Measurements from ENCODE around the gene PGAP2.
"Not testable (repeated sequence)": the region's sequence is repeated elsewhere in the genome, so short reads cannot be mapped to it uniquely, and the experiment has no call there.

The PGAP2 gene

DNA sequence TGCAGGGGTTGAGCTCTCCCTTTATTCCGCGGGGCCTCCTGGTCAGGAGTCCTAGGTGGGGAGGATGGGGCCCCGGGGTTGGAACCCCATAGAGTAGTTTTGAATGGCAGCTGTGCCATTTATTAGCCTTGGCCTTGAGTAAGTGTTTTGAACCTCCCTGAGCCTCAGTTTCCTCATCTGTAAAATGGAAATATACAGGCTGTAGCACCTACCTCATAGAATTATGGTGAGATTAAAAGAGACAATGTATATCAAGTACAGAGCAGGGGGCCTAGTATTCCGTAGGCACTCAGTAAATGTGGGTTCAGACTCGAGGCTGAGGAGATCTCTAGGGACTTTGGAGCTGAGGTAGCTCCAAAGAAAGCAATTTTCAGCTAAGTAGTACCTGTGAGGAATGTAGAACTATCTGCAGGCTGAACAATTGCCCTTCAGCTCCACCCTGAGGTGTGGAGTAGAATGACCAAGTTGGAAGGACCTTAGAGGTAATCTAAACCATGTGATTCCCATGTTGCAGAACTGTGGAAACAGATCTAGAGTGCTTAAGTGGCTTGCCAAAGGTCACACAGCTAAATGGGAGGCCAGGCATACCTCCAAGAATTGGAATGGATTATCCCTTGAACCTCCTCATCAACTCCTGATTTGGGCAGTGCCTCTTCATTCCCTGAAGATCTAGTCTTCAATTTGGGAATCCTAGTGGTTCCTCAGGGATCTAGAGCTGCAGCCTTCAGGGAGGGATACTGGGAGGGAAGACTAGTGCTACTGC, 682 bp downstream of the PGAP2 start:
- DNase-seq: no peak

DNA sequence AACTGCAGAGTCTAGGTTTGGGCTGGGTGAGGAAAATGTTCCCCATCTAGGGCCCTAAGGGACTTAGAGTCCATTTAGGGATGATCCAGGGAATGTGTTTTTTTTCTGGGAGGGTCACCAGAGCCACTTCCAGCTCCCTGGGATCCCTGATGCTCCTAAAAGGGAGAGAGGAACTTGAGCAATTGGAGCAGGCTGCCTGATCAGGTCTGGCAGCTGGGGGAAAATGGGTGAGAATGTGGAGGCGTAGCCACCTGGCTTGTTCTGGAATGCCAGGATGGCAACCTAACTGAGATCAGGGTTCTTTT, 1.2 kb downstream of the PGAP2 start:
- DNase-seq: no peak

DNA sequence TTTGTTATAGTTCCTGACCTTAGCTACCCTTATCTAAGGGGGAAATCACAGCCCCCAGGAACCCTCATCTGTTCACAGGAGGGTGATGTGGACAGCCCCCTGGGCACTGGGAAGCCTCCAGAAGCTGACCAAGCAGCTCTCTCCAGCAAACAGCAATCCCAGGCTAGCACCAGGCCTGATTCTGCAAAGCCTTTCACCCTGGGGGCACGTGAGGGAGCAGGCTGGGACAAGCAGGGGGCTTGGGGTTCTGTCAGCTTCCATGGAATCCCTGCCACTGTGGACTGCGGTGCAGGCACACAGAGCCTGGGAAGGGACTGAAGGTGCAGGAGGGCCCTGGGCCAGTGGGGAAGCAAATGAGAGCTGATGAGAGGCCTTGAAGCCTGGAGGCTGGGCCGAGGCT, 2.1 kb downstream of the PGAP2 start:
- DNase-seq: no peak

DNA sequence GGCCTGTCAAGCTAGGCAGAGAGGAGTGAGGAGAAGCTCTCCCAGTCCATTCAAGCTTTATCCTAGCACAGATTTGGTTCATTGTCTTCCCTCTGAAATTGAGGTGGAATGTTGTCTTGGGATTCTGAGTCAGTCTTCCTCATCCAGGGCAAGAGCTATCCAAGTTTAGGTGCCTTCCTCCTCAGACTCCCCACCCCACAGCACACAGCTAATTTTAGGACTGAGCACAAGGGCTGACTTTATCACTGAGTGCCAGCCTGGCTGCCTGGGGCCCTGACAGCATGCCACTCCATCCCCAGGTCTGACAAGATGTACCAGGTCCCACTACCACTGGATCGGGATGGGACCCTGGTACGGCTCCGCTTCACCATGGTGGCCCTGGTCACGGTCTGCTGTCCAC, 2.6 kb downstream of the PGAP2 start:
- no peak for DNase-seq

DNA sequence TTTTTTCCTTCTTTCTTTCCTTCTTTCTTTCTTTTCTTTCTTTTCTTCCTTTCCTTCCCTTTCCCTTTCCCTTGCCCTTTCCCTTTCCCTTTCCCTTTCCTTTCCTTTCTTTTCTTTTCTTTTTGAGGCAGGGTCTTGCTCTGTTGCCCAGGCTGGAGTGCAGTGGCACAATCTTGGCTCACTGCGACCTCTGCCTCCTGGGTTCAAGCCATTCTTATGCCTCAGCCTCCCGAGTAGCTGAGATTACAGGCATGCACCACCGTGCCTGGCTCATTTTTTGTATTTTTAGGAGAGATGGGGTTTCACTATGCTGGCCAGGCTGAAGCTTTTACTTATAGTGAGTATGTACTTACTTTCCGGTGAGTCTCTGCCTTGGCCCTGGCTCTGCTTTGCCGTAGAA, 6.5 kb downstream of the PGAP2 start:
- DNase-seq: not testable (repeated sequence)

DNA sequence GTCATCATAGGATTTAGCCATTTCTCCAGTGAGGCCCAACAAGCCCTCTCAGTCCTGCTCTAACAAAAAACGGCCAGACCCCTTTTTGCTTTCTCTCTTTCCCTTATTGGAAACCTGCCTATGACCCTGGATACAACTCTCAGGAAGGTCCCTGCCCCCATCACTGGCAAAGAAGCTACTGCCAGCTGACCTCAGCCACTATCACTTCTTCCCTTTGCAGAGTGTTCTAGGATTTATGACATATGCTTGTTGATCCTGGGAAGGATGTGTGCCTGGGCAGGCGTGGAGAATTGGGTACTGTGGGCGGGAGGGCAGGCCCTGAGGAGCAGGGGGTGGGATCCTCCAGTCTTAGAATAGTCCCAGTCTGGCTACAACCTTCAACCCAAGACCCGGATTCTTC, 7.5 kb downstream of the PGAP2 start:
- no peak for DNase-seq

DNA sequence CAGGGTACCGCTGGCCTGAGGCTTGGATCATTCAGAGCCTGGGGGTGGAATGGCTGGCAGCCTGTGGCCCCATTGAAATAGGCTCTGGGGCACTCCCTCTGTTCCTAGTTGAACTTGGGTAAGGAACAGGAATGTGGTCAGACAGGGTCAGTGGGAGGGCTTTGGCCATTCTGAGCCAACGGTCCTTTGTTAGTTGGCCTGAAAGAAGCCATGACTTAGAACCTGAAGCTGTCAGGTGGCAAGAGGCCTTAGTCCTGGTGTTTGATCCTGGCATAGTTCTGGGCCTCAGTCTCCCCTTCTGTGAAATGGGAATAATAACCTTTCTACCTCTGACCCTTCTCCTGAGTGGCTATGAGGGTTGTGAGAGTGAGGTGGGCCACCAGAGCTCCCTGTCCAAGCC, 8.3 kb downstream of the PGAP2 start:
- no peak for DNase-seq

DNA sequence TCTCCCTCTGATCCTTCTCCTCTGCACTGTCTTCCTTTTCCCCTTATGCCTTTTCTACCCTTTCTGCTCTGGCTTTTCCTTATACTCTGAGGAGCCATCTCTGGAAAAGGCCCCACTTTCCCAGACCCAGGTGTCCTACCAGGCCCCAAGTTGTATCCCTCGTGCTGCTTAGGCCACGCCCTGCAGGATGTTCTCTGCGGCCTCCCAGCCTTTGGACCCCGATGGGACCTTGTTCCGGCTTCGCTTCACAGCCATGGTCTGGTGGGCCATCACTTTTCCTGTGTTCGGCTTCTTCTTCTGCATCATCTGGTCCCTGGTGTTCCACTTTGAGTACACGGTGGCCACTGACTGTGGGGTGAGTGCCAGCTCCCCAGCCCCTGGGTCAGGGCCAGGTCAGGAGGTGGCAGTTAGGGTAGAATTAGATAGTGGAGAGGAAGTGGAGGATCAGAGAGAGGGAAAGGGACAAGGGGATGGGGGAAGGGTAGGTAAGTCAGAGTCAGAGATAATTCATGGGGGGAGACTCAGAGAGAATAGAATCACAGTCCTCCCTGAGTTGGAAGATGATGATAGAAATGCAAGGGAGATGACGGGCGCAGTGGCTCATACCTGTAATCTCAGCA, 8.9 kb downstream of the PGAP2 start:
- DNase-seq: no peak

DNA sequence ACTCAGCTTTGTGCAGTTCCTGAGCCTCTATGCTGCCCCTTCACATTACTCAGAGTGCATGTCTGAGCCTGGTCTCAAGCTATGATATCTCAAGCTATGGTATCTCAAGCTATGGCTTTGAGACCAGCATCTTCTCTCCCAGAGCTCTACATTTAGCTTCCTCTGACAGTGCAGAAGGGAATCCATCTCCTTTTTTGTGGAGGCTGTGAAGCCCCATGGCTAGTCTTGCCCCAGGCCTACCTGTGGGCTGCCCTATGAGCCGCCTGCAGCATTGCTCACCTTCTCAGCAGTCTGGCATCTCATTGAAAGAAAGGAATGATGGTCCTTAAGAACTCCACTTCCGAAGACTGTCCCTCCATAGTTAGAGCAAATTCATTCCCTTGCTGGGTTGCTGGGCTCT, 12.6 kb downstream of the PGAP2 start:
- no peak for DNase-seq

DNA sequence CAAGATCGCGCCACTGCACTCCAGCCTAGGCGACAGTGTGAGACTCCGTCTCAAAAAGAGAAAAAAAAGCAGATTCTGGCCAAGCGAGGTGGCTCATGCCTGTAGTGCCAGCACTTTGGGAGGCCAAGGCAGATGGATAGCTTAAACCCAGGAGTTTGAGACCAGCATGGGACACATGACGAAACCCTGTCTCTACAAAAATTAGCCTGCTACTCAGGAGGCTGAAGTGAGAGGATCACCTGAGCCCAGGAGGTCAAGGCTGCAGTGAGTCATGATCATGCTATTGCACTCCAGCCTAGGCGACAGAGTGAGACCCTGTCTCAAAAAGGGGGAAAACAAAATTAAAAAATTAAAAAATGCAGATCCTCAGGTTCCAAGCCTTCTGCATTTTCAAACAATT, 14.0 kb downstream of the PGAP2 start:
- no peak for DNase-seq

DNA sequence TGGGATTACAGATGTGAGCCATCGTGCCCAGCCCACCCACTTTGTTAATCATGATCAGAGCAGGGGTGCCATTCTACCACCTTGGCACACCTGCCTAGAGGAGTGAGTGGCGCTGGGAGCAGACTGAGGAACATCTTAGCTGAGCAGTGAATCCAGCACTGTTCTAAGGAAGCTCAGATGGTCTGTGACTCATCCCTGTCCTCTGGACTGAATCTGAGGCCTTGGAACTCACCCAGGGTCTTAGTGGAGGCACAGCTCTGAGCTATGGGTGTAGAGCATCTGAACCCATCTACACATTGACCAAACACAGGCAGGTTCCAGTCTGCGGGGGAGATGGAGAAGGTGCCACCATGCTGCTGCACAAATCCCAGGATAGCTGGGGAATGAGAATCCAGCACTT, 14.9 kb downstream of the PGAP2 start:
- DNase-seq: no peak

DNA sequence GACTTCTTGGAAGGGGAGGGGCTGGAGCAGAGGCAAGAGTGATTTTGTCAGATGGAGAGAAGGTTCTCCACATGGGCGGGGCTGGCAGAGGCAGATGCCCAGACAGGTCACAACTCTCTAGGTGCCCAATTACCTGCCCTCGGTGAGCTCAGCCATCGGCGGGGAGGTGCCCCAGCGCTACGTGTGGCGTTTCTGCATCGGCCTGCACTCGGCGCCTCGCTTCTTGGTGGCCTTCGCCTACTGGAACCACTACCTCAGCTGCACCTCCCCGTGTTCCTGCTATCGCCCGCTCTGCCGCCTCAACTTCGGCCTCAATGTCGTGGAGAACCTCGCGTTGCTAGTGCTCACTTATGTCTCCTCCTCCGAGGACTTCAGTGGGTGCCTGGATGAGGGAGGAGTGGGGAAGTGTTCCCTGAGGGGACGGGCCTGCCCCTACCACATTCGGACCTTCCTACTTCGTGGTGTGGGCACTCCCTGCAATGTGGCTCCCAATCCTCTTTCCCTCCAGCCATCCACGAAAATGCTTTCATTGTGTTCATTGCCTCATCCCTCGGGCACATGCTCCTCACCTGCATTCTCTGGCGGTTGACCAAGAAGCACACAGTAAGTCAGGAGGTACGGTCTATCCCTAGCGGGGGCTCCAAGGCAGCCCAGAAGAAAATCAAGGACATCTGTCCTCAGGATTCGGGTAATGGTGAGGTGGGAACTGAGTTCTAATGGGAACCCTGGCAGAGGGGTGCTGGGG, 15.6 kb downstream of the PGAP2 start:
- no peak for DNase-seq

DNA sequence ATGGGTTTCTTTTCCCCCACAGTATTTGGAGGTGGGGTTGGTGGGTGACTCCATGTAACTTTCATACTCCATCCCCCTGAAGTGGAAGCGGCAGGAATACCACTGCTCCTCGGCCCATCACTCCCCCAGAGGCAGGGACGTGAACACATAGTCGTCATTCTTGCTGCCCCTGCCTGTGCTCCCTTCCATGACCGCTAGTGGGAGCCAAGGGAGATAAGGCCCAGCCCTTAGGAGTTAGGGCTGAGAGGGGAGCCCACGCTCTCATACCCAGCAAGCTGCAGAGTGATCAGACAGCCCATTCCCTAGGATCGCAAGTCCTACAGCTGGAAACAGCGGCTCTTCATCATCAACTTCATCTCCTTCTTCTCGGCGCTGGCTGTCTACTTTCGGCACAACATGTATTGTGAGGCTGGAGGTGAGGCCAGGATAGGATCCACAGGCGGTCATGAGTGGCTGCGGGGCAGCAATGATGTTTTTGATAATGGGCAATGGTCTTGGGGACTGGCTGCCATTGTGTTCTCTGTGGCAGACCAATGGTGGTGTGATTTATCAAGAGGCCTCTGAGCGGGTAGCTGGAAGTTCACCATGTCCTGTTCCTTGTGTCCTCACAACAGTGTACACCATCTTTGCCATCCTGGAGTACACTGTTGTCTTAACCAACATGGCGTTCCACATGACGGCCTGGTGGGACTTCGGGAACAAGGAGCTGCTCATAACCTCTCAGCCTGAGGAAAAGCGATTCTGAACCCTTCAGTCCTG, 16.5 kb downstream of the PGAP2 start:
- no peak for DNase-seq

DNA sequence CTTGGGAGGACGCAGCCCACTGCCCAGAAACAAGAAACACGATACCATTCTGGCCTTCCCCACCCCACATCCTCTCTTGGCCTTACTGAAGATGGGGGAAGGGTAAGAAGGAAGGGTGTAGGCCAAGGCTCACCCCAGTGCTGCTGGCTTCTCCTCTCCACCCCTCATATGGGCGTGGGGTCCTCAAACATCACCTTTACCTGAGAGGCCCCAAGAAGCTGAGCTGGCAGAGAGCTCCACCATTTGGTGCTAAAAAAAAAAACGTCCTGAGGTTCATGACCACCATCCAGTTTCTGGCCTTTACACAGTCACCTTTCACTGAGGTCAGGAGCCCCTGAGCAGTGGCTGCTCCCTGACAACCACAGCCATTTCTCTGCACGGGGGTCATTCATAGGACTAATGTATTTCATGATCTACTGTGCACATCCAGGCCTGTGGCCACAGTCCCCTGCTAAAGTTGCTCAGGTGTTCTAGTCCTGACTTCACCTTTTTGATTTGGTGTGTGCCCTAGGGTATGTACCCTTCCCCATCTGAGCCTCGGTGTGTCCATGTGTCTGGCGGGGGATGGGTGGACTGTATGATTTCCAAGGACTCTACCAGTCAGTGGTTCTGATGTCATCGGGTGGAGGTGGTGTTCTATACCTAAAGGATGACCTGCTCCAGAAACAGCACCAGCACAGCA, 17.3 kb downstream of the PGAP2 start:
- no peak for DNase-seq

DNA sequence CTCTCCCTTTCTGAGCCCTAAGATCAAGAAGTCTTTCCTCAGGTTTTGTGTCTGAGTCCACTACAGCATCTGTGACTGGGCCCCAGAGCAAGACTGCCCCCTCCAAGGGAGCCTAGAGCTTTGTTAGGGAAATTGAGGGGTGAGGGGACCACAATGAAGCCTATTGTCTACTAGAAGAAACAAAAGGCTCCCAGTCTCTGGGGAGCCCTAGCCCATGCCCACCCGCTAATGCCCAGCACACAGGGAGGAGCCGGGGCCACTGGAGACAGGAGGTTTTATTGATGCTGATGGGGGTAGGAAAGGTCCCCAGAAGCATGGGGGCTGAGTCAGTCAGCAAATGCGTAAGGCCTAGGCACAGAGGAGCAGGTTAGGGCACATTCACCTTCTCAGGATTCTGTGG, 18.4 kb downstream of the PGAP2 start:
- no peak for DNase-seq

DNA sequence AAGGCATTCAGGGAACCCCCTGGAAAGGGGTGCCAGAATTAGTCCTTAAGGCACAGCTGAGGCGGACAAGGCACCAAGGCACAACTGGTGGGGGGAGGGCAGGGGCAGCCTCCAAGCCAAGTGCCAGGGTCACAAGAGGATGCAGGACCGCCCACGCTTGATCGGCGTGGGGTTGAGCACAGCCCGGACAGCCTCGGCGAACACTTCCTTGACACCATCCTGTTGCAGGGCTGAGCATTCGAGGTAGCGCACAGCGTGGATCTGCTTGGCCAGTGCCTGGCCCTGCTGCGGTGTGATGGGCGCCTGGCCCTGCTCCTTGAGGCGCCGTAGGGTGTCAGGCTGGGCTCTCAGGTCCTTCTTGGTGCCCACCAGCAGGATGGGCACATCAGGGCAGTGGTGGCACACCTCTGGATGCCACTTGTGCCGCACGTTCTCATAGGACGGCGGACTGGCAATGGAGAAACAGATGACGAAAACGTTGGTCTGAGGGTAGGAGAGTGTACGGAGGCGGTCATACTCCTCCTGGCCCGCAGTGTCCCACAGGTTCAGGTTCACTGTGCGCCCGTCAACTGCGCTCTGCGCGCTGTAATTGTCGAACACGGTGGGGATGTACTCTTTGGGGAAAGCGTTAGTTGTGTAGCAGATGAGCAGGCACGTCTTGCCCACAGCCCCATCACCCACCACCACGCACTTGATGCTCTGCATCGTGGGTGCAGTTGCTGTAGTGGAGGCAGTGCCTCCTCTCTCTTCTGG, 19.2 kb downstream of the PGAP2 start:
- DNase-seq: no peak

DNA sequence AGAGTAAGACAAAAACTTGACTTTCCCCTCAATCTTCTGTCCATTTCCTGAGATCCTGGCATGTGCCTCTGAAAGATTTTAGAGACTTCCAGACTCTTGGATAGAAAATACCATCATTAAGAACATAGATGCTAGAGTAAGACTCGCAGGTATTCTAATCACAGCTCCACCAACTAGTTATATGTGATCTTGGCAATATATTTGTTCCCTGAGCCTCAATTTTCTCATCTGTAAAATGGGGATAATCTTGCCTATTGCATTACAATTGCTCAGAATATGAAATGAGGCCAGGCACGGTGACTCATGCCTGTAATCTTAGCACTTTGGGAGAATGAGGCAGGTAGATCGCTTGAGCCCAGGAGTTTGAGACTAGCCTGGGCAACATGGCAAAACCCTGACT, 21.7 kb downstream of the PGAP2 start:
- DNase-seq: no peak

DNA sequence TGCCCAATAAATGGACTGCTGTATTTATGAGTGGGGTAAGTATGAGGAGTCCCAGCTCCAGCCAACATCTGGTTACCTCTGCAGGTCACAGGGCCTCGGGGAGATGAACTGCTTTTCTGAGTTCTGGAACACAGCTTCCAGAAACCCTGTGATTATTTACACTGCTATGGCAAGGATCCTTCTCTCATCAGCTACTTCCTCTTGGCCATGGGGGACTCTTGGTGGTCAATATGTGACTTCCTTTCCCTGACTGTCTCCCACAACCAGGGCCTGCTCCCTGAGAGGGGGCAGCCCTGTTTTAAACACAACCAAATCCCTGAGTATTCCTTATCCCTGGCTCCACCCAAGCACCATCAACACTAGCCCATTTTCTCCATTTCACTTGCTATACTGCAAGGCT, 22.4 kb downstream of the PGAP2 start:
- no peak for DNase-seq

DNA sequence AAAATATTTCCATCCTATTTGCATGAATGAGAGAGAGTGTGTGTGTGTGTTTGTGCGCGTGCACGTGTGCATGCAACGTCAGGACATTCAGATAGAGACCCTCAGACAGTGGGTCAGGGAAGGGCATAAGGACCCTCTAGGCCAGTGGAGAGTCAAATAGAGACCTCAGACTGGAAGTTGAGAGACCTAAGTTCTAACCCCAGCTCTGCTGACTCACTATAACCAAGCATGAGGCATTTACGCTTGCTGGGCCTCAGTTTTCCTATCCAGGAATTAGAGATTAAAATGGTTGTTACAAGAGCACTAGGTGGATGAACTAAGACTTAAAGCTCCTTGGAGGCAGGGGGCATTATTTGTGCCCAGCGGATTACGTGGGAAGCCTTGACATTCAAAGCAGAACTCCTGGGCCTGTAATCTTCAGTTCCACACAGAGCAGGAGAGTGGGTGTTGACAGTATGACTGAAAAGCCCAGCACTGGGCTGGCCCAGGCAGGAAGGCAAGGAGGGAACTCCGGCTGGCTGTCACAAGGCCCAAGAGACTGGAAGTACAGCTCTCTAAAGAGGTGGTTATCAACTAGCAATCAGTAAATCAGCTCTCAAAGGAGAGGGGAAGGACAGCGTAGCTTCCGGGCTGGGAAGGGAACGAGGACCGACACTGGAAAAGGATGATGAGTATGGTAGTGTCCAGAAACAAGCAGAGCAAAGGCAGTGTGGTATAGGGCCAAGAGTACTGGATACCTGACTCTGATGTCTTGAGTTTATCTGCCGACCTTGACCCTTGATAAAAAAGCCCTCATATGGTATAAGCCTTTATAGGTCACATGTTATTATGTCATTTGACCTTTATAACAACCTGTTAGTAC, 23.2 kb downstream of the PGAP2 start:
- no peak for DNase-seq

DNA sequence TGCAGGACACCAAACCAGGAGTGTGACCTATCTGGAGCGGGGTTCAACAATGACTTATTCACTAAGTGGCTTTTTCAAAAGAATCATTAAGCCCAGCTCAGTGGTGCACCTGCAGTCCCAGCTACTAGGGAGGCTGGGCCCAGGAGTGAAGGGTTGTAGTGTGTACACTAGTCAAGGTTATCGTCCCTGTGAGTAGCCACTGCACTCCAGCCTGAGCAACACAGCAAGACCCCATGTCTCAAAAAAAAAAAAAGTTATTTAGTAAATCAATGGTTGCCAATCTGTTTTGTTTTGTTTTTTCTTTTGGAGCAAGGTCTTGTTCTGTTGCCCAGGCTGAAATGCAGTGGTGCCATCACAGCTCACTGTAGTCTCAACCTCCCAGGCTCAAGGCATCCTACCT, 24.5 kb downstream of the PGAP2 start:
- no peak for DNase-seq

DNA sequence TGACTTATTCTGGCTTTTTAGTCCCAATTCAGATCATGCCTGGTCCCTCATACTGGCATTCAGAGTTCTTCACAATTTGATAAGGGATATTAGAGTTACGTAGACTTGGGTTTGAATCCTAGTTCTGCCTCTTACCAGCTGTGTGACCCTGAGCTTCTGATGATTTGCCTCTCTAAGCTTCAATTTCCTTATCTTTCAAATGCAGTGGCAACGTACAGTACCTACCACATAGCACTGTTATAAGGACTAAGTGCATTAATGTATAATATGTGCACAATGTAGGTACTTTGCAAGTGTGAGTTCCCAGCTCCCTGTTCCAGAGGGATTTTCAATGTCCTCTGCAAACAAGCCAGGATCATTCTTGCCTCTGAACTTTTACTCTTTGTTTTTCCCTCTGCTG, 25.1 kb downstream of the PGAP2 start:
- no peak for DNase-seq

DNA sequence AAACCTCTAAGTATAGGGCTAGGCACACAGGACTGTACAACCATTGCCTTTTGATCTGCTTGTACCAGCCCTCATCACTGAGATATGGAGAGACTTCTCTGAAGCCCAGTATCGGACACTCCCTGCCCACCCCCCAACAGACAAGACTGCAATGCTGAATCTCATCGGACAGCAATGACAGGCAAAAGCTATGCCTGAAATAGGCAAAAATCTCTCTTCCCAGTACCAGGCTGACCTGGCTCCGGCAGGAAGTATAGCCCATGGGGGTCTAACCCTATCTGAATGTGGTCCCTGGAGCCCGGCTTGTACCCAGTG, 25.9 kb downstream of the PGAP2 start:
- no peak for DNase-seq
